ENCODE data around the gene SATB1. TPM values are rescaled to one million over a fixed set of nuclear protein-coding genes. Genes with fewer than 3 reads are reported as not detected.
"Not testable (repeated sequence)": the region's sequence is repeated elsewhere in the genome, so short reads cannot be mapped to it uniquely, and the experiment has no call there.

The SATB1 gene
- 72.6 to 81.4 TPM (median 76.7 TPM) in 3 replicates for total RNA-seq

GRCh38 chr3:18424729-18425640 is at the start of gene SATB1:
Gene SATB1, minus strand, starts transcription at chr3:18425339. Its CDS starts 4,372 bp downstream, at chr3:18420967.
- no peak for TF ChIP-seq CTCF (IDR thresholded peaks at IDR 0.05; ENCODE audit: unreplicated experiment)
- Mint-ChIP-seq H3K27ac (peak within 1 kb of the TSS; percentile 98), H3K36me3 (peaks cover 10% of the 10 kb centered on the region), H3K4me1 (peaks cover 43% of the 10 kb centered on the region), H3K27me3 (ENCODE audit: low read depth) (no peaks in the 10 kb centered on the region), H3K9me3 (peaks cover 3% of the 10 kb centered on the region), H3K4me3 (peak within 1 kb of the TSS; percentile 85)
- DNase-seq (ENCODE audit: low spot score in 2 of 2, unreplicated experiment in 2 of 2) = peak; percentile 69 to 82

GRCh38 chr3:18474202-18474601 is 49.1 kb upstream of the SATB1 start:
- Mint-ChIP-seq H3K27ac (no peak overlapping the region), H3K27me3 (ENCODE audit: low read depth) (no peaks in the 10 kb centered on the region), H3K9me3 (peaks cover 9% of the 10 kb centered on the region), H3K4me1 (peaks cover 15% of the 10 kb centered on the region), H3K4me3 (no peak overlapping the region), H3K36me3 (peaks cover 7% of the 10 kb centered on the region)
- no peak for DNase-seq (ENCODE audit: low spot score in 2 of 2, unreplicated experiment in 2 of 2)
- TF ChIP-seq CTCF (IDR thresholded peaks at IDR 0.05; ENCODE audit: unreplicated experiment) = no peak

- Mint-ChIP-seq H3K4me3 (no peak overlapping the region), H3K4me1 (peaks cover 10% of the 10 kb centered on the region), H3K27ac (no peak overlapping the region), H3K9me3 (no peaks in the 10 kb centered on the region), H3K36me3 (peaks cover 17% of the 10 kb centered on the region), H3K27me3 (ENCODE audit: low read depth) (no peaks in the 10 kb centered on the region)
- no peak for DNase-seq (ENCODE audit: low spot score in 2 of 2, unreplicated experiment in 2 of 2)
- no peak for TF ChIP-seq CTCF (IDR thresholded peaks at IDR 0.05; ENCODE audit: unreplicated experiment)
Measured at GRCh38 chr3:18469775-18470174, 44.6 kb upstream of the SATB1 start.

DNA sequence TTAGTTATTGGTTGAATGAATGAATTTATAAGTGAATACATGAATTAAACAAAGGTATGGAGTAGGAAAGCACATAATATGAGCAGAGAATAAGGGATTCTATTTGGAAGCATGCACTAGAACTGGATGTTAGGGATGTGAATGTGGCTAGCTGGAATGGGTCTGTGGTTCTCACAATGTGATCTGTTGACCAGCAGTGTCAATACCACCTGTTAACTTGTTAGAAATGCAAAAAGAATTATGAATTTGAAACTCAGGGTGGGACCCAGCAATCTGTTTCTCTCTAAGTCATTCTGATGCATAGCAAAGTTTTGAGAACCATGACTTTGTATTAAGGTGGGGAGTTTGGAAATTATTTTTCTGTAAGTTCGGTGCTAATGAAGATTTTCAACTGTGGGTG is 41.0 kb upstream of the SATB1 start:
- no peak overlapping the region for H3K27ac Mint-ChIP-seq
- peaks cover 6% of the 10 kb centered on the region for H3K4me1 Mint-ChIP-seq

GRCh38 chr3:18454766-18455165 is 29.6 kb upstream of the SATB1 start:
- peaks cover 30% of the 10 kb centered on the region for H3K9me3 Mint-ChIP-seq
- no peaks in the 10 kb centered on the region for H3K27me3 Mint-ChIP-seq (ENCODE audit: low read depth)
- H3K36me3 Mint-ChIP-seq = peaks cover 12% of the 10 kb centered on the region
- TF ChIP-seq CTCF (IDR thresholded peaks at IDR 0.05; ENCODE audit: unreplicated experiment) = no peak
- no peak for DNase-seq (ENCODE audit: low spot score in 2 of 2, unreplicated experiment in 2 of 2)
- H3K4me1 Mint-ChIP-seq = no peaks in the 10 kb centered on the region
- H3K27ac Mint-ChIP-seq = no peak overlapping the region
- no peak overlapping the region for H3K4me3 Mint-ChIP-seq

More for the DNA sequence above, 41.0 kb upstream of the SATB1 start:
- Mint-ChIP-seq H3K36me3 (peaks cover 20% of the 10 kb centered on the region), H3K9me3 (peaks cover 6% of the 10 kb centered on the region), H3K4me3 (no peak overlapping the region), H3K27me3 (ENCODE audit: low read depth) (no peaks in the 10 kb centered on the region)
- no peak for DNase-seq (ENCODE audit: low spot score in 2 of 2, unreplicated experiment in 2 of 2)
- no peak for TF ChIP-seq CTCF (IDR thresholded peaks at IDR 0.05; ENCODE audit: unreplicated experiment)

- peaks cover 22% of the 10 kb centered on the region for H3K9me3 Mint-ChIP-seq
- H3K27ac Mint-ChIP-seq; DNase-seq (ENCODE audit: low spot score in 2 of 2, unreplicated experiment in 2 of 2); H3K27me3 Mint-ChIP-seq (ENCODE audit: low read depth); H3K4me3 Mint-ChIP-seq: not testable (repeated sequence)
- peaks cover 15% of the 10 kb centered on the region for H3K36me3 Mint-ChIP-seq
- H3K4me1 Mint-ChIP-seq = peaks cover 13% of the 10 kb centered on the region
Measured at GRCh38 chr3:18449618-18450017, 24.5 kb upstream of the SATB1 start.

All from mesothelial cell of epicardium (in vitro differentiated cells).